Neuronal stem cell (in vitro differentiated cells): ENCODE data around the gene CLEC2L.

Source experiments
- DNase-seq: peaks from one replicate; pipeline ENCODE4 v3.0.0-alpha.2; 2013; ENCODE audit warnings: low spot score
- H2AFZ ChIP-seq: one replicate; pipeline ENCODE4 v1.6.1; 2013; ENCODE audit warnings: mild to moderate bottlenecking, low read length, inconsistent platforms
- H2AK5ac ChIP-seq: 2 replicates; pipeline ENCODE4 v1.6.1; 2013; ENCODE audit warnings: low read depth, mild to moderate bottlenecking, inconsistent platforms, low read length, moderate library complexity, mixed read lengths
- H2BK120ac ChIP-seq: 2 replicates; pipeline ENCODE4 v1.6.1; 2013; ENCODE audit warnings: low read depth, mild to moderate bottlenecking, inconsistent platforms, low read length, moderate library complexity, mixed read lengths
- H2BK12ac ChIP-seq: one replicate; pipeline ENCODE4 v1.6.1; 2013; ENCODE audit warnings: low read length, inconsistent platforms
- H2BK15ac ChIP-seq: 2 replicates; pipeline ENCODE4 v1.6.1; 2013; ENCODE audit warnings: mild to moderate bottlenecking, low read length, inconsistent platforms, mixed read lengths
- H2BK5ac ChIP-seq: one replicate; pipeline ENCODE4 v1.6.1; 2013; ENCODE audit warnings: inconsistent platforms, mild to moderate bottlenecking, low read length, moderate library complexity
- H3K14ac ChIP-seq: one replicate; pipeline ENCODE4 v1.6.1; 2013; ENCODE audit warnings: low read length, inconsistent platforms
- H3K18ac ChIP-seq: 2 replicates; pipeline ENCODE4 v1.6.1; 2013; ENCODE audit warnings: low read length, inconsistent platforms
- H3K23ac ChIP-seq: 2 replicates; pipeline ENCODE4 v1.6.1; 2013; ENCODE audit warnings: low read depth, mild to moderate bottlenecking, mixed read lengths, low read length, inconsistent platforms; ENCODE audit not compliant: poor library complexity
- H3K27ac ChIP-seq: replicated peaks from 3 replicates; pipeline ENCODE4 v1.5.1; 2013; ENCODE audit warnings: low read length, inconsistent platforms
- H3K27me3 ChIP-seq, 3 experiments: 2 replicates each; pipeline ENCODE4 v1.6.1; 2013; ENCODE audit warnings: low read length in 3 of 3, mild to moderate bottlenecking in 2 of 3, inconsistent platforms in 1 of 3, low read depth in 1 of 3, mixed read lengths in 1 of 3, moderate library complexity in 1 of 3; ENCODE audit not compliant: control insufficient read depth in 3 of 3, insufficient read depth in 3 of 3
- H3K36me3 ChIP-seq, 2 donors: replicated peaks in 1 of 2; 2 replicates each; pipeline ENCODE4 v1.6.1; 2013; ENCODE audit warnings: low read length in 2 of 2; ENCODE audit not compliant: control insufficient read depth in 2 of 2, insufficient read depth in 2 of 2
- H3K4ac ChIP-seq: 2 replicates; pipeline ENCODE4 v1.6.1; 2013; ENCODE audit warnings: inconsistent platforms, mild to moderate bottlenecking, low read length, moderate library complexity
- H3K4me1 ChIP-seq, 2 donors: 1 replicate in 1 of 2; 2 replicates in 1 of 2; pipeline ENCODE4 v1.6.1; 2013; ENCODE audit warnings: low read length in 2 of 2, low read depth in 1 of 2; ENCODE audit not compliant: control insufficient read depth in 2 of 2, insufficient read depth in 1 of 2
- H3K4me2 ChIP-seq: one replicate; pipeline ENCODE4 v1.6.1; 2013; ENCODE audit warnings: mild to moderate bottlenecking, low read length, inconsistent platforms; ENCODE audit not compliant: insufficient read depth, poor library complexity, severe bottlenecking
- H3K4me3 ChIP-seq, 2 donors: 2 replicates each; pipeline ENCODE4 v1.5.1; 2013; ENCODE audit warnings: low read length in 2 of 2, mild to moderate bottlenecking in 2 of 2, inconsistent platforms in 1 of 2, moderate library complexity in 1 of 2
- H3K79me1 ChIP-seq: one replicate; pipeline ENCODE4 v1.6.1; 2013; ENCODE audit warnings: low read depth, mild to moderate bottlenecking, inconsistent platforms, low read length, moderate library complexity
- H3K9ac ChIP-seq: one replicate; pipeline ENCODE4 v1.6.1; 2013; ENCODE audit warnings: mild to moderate bottlenecking, low read depth, low read length, inconsistent platforms; ENCODE audit not compliant: poor library complexity
- H3K9me3 ChIP-seq, 2 donors: replicated peaks in 1 of 2; 2 replicates each; pipeline versions ENCODE3 to v1.6.1; 2013; ENCODE audit warnings: low read length in 2 of 2, mild to moderate bottlenecking in 2 of 2, inconsistent platforms in 1 of 2, low read depth in 1 of 2, mixed read lengths in 1 of 2, moderate library complexity in 1 of 2; ENCODE audit not compliant: control insufficient read depth in 2 of 2, insufficient read depth in 1 of 2
- H4K8ac ChIP-seq: one replicate; pipeline ENCODE4 v1.6.1; 2013; ENCODE audit warnings: low read depth, mild to moderate bottlenecking, inconsistent platforms, low read length, moderate library complexity
- H4K91ac ChIP-seq: one replicate; pipeline ENCODE4 v1.6.1; 2013; ENCODE audit warnings: low read length, low read depth, mild to moderate bottlenecking, inconsistent platforms; ENCODE audit not compliant: poor library complexity
- WGBS, 2 donors: extraction: QIAGEN DNeasy Blood & Tissue Kit; methylation state at CpG; one replicate each; pipeline ENCODE4 v1.1.7; 2013; ENCODE audit warnings: missing lambda C conversion rate in 2 of 2, mixed read lengths in 1 of 2; ENCODE audit not compliant: insufficient read length in 2 of 2, insufficient replicate concordance in 1 of 2; ENCODE audit errors: extremely low coverage in 2 of 2; 5-methylcytosine and 5-hydroxymethylcytosine counted together

The CLEC2L gene

GRCh38 chr7:139488810-139489209 is 34.7 kb upstream of the CLEC2L start:
- H3K4me1 ChIP-seq, result peaks cover 0 to 6% of the 10 kb centered on the region in 2 donors
- H2BK5ac ChIP-seq, result peak overlapping the region; percentile 21
- no peak overlapping the region for H2BK12ac ChIP-seq
- no peak overlapping the region for H2BK120ac ChIP-seq
- DNase-seq, result no peak
- no peak overlapping the region for H3K23ac ChIP-seq
- H3K14ac ChIP-seq, result no peak overlapping the region
- no peak overlapping the region for H3K9ac ChIP-seq
- H3K4ac ChIP-seq, result no peak overlapping the region
- H3K27me3 ChIP-seq, result peaks cover 0 to 55% (median 0%) of the 10 kb centered on the region in 3 experiments
- H3K9me3 ChIP-seq, result peaks cover 0 to 3% of the 10 kb centered on the region in 2 donors
- H3K27ac ChIP-seq, result no peak overlapping the region
- no peak overlapping the region for H2AK5ac ChIP-seq
- no peaks in the 10 kb centered on the region for H3K36me3 ChIP-seq
- H4K8ac ChIP-seq, result no peak overlapping the region
- H2AFZ ChIP-seq, result no peak overlapping the region
- H3K4me2 ChIP-seq, result no peak overlapping the region
- WGBS, 2 donors, result no CpG with 5 or more reads among the region's 4 CpGs
- no peaks in the 10 kb centered on the region for H3K79me1 ChIP-seq
- H2BK15ac ChIP-seq, result no peak overlapping the region
- H3K18ac ChIP-seq, result peak overlapping the region; percentile 72
- H4K91ac ChIP-seq, result no peak overlapping the region
- peak overlapping the region in 1 of 2 donors; percentile 68 for H3K4me3 ChIP-seq

- Histone ChIP-seq H4K8ac (no peak overlapping the region), H3K4me1 (peaks cover 3 to 5% of the 10 kb centered on the region in 2 donors), H3K18ac (no peak overlapping the region), H3K4me2 (no peak overlapping the region), H3K9ac (no peak overlapping the region), H2BK12ac (no peak overlapping the region), H3K27ac (no peak overlapping the region), H2BK15ac (no peak overlapping the region), H3K79me1 (no peaks in the 10 kb centered on the region), H2AFZ (no peak overlapping the region), H4K91ac (no peak overlapping the region), H2AK5ac (no peak overlapping the region), H3K23ac (no peak overlapping the region), H3K4me3 (no peak overlapping the region), H3K14ac (no peak overlapping the region), H3K4ac (no peak overlapping the region), H2BK120ac (no peak overlapping the region), H3K9me3 (peaks cover 0 to 3% of the 10 kb centered on the region in 2 donors), H3K27me3 (peaks cover 0 to 43% (median 0%) of the 10 kb centered on the region in 3 experiments), H3K36me3 (no peaks in the 10 kb centered on the region), H2BK5ac (no peak overlapping the region)
- DNase-seq, result no peak
- no CpG with 5 or more reads among the region's 5 CpGs for WGBS, 2 donors
Measured at GRCh38 chr7:139490130-139490529, 33.4 kb upstream of the CLEC2L start.

GRCh38 chr7:139492293-139492692 is 31.2 kb upstream of the CLEC2L start:
- no peak overlapping the region for H3K18ac ChIP-seq
- DNase-seq, result no peak
- H3K9ac ChIP-seq, result no peak overlapping the region
- no peak overlapping the region for H2BK15ac ChIP-seq
- H3K79me1 ChIP-seq, result no peaks in the 10 kb centered on the region
- H3K4me1 ChIP-seq, result peaks cover 10 to 12% of the 10 kb centered on the region in 2 donors
- H3K4ac ChIP-seq, result no peak overlapping the region
- H2BK5ac ChIP-seq, result no peak overlapping the region
- no peaks in the 10 kb centered on the region for H3K36me3 ChIP-seq
- H4K91ac ChIP-seq, result no peak overlapping the region
- H4K8ac ChIP-seq, result no peak overlapping the region
- H3K27ac ChIP-seq, result no peak overlapping the region
- WGBS, 2 donors, result no CpG with 5 or more reads among the region's 1 CpG
- peak overlapping the region in 1 of 2 donors; percentile 34 for H3K4me3 ChIP-seq
- no peak overlapping the region for H3K14ac ChIP-seq
- H3K27me3 ChIP-seq, result peaks cover 0 to 39% (median 0%) of the 10 kb centered on the region in 3 experiments
- H3K9me3 ChIP-seq, result peaks cover 0 to 3% of the 10 kb centered on the region in 2 donors
- no peak overlapping the region for H2AFZ ChIP-seq
- no peak overlapping the region for H2BK12ac ChIP-seq
- H2AK5ac ChIP-seq, result no peak overlapping the region
- H2BK120ac ChIP-seq, result no peak overlapping the region
- H3K23ac ChIP-seq, result no peak overlapping the region
- H3K4me2 ChIP-seq, result no peak overlapping the region

GRCh38 chr7:139494835-139495579 is 28.5 kb upstream of the CLEC2L start:
- Histone ChIP-seq H3K27ac (no peak overlapping the region), H3K9ac (no peak overlapping the region), H2BK12ac (no peak overlapping the region), H2BK5ac (no peak overlapping the region), H3K14ac (no peak overlapping the region), H3K36me3 (no peaks in the 10 kb centered on the region), H3K23ac (no peak overlapping the region), H3K18ac (no peak overlapping the region), H3K27me3 (peaks cover 0 to 34% (median 2%) of the 10 kb centered on the region in 3 experiments), H2BK120ac (no peak overlapping the region), H3K4me2 (no peak overlapping the region), H4K8ac (no peak overlapping the region), H3K9me3 (peaks cover 0 to 3% of the 10 kb centered on the region in 2 donors), H3K4me3 (no peak overlapping the region), H2BK15ac (no peak overlapping the region), H4K91ac (no peak overlapping the region), H3K79me1 (no peaks in the 10 kb centered on the region), H2AFZ (peak overlapping the region; percentile 69), H3K4me1 (peaks cover 10 to 12% of the 10 kb centered on the region in 2 donors), H3K4ac (no peak overlapping the region), H2AK5ac (no peak overlapping the region)
- WGBS, 2 donors, result no CpG with 5 or more reads among the region's 5 CpGs
- no peak for DNase-seq
